Thymus (tissue), 11 donors: ENCODE data around the gene NDE1. TPM values are rescaled to one million over a fixed set of nuclear protein-coding genes. Genes with fewer than 3 reads are reported as not detected.
"Not testable (repeated sequence)": the region's sequence is repeated elsewhere in the genome, so short reads cannot be mapped to it uniquely, and the experiment has no call there.

Experiments used
- DNase-seq, 9 donors: peaks; one replicate each; pipeline ENCODE4 v3.0.0-alpha.2; 2013; ENCODE audit warnings: low spot score in 9 of 9, low read depth in 6 of 9, missing footprints in 1 of 9
- H3K27ac ChIP-seq, 2 donors: one replicate each; pipeline ENCODE4 v1.5.1; 2013; ENCODE audit warnings: control low read depth in 1 of 2, low read depth in 1 of 2, low read length in 1 of 2, mild to moderate bottlenecking in 1 of 2, moderate library complexity in 1 of 2
- H3K27me3 ChIP-seq, 2 donors: one replicate each; pipeline ENCODE4 v1.5.1; 2013; ENCODE audit warnings: low read length in 1 of 2; ENCODE audit not compliant: control insufficient read depth in 2 of 2, insufficient read depth in 1 of 2
- H3K36me3 ChIP-seq, 2 donors: one replicate each; pipeline ENCODE4 v1.5.1; 2013; ENCODE audit warnings: low read length in 1 of 2, mild to moderate bottlenecking in 1 of 2, moderate library complexity in 1 of 2; ENCODE audit not compliant: control insufficient read depth in 2 of 2, insufficient read depth in 2 of 2
- H3K4me1 ChIP-seq, 2 donors: one replicate each; pipeline ENCODE4 v1.5.1; 2013; ENCODE audit warnings: low read length in 2 of 2; ENCODE audit not compliant: control insufficient read depth in 2 of 2, insufficient read depth in 2 of 2
- H3K4me3 ChIP-seq, 2 donors: one replicate each; pipeline ENCODE4 v1.5.1; 2013; ENCODE audit warnings: low read length in 2 of 2, control low read depth in 1 of 2, mild to moderate bottlenecking in 1 of 2
- H3K9me3 ChIP-seq, 2 donors: one replicate each; pipeline ENCODE4 v1.5.1; 2013; ENCODE audit warnings: low read length in 1 of 2, mild to moderate bottlenecking in 1 of 2; ENCODE audit not compliant: control insufficient read depth in 2 of 2, insufficient read depth in 1 of 2
- WGBS: extraction: QIAGEN DNeasy Blood & Tissue Kit; methylation state at CpG from one replicate; pipeline ENCODE4 v1.1.7; 2013; 5-methylcytosine and 5-hydroxymethylcytosine counted together
- polyA plus RNA-seq: library from polyadenylated mRNA; stranded (reverse); fragments of 200-250 nt; gene quantifications from one replicate; pipeline ENCODE4 v1.2.3, GENCODE V29; 2013
- total RNA-seq: library from RNA; stranded (reverse); fragments of 120-200 nt; gene quantifications from one replicate; pipeline ENCODE4 v1.2.4, GENCODE V29; 2013
- donor health status: healthy.

The NDE1 gene
- total and polyA plus RNA-seq, 2 donors: 25.1 to 33.3 TPM

DNA sequence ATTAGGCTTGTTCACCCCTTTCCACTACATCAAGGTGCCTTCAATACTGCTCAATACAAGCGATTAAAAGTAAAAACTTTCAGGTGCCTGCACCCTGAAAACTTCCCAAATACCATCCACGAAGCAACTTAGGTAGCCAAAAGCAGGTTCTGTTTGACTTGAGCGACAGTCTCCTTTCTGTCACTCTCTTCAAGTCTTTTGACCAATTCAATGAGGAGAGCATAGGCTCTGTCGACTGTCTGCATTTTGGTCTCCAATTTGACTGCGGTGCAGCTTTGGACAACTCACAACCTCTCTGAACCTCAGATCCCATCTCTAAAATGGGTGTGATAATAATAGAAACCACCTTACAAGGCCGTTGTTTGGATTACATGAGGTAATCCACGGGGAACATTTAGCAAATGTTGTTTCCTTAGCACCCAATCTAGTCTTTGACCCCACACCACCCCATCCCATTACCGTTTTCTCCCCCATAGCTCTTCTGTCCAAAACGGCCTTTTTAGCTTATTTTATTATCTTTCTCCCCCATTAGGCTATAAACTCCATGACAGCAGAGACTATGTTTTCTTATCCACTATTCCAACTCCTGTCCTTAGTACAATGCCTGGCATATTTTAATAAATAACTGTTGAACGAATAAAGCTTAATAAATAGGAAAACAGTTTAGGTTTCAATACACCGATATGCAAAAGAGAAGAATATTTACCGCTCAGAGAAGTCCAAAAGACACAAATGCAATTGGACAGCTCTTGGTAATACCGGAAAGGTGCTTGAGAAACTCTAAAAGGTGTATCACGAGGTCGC, 8.1 kb upstream of the NDE1 start:
- H3K36me3 ChIP-seq: peaks cover 13 to 17% of the 10 kb centered on the region in 2 donors
- peak overlapping the region; percentile 85 to 93 for H3K4me3 ChIP-seq
- no peaks in the 10 kb centered on the region for H3K27me3 ChIP-seq
- H3K4me1 ChIP-seq: peaks cover 9 to 11% of the 10 kb centered on the region in 2 donors
- H3K27ac ChIP-seq: peak overlapping the region; percentile 89 to 90
- DNase-seq: no peak
- WGBS: 25% methylated on average over 15 of the region's 15 CpGs
- H3K9me3 ChIP-seq: no peaks in the 10 kb centered on the region

DNA sequence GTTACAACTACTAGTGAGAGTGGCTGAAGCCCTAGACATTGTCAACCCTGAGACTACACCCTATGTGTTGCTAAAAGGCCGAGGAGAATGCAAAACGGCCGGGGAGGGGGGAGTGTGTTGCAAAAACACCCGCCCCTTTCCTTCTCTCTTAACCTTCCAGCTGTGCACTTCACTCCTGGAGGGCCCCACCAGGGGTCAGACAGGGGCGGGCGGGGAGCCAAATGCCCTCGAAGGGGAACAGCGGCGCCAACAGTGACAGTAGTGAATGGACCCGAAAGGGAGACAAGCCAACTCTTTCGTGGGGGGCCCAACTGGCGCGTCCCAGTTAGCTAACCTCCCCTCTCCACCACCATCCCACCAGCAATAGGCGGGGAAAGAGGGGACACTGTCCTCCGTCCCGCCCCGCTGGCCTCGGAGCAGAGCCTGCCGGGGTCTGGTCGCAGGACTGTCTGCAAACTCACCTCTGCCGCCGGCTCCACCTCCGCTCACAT, 7.4 kb upstream of the NDE1 start:
- Histone ChIP-seq H3K4me3 (peak overlapping the region; percentile 85 to 93), H3K27me3 (no peaks in the 10 kb centered on the region), H3K27ac (peak overlapping the region; percentile 89 to 90), H3K36me3 (peaks cover 7 to 11% of the 10 kb centered on the region in 2 donors), H3K9me3 (no peaks in the 10 kb centered on the region), H3K4me1 (peaks cover 9 to 11% of the 10 kb centered on the region in 2 donors)
- peak in 6 of 9 donors; percentile 47 to 77 (median 50) for DNase-seq
- WGBS: under 1% methylated on average over 23 of the region's 23 CpGs

GRCh38 chr16:15643048-15643945, 6.7 kb upstream of the NDE1 start, which contains the start of gene MARF1:
Gene MARF1, minus strand, starts transcription at chr16:15643154. Its CDS starts 3,921 bp downstream, at chr16:15639233.
- under 1% methylated on average over 58 of the region's 58 CpGs for WGBS
- H3K4me3 ChIP-seq: peak within 1 kb of the TSS; percentile 85 to 93

GRCh38 chr16:15643946-15644250, 6.1 kb upstream of the NDE1 start:
- Histone ChIP-seq H3K4me3 (peak overlapping the region; percentile 85 to 93), H3K4me1 (peaks cover 9 to 11% of the 10 kb centered on the region in 2 donors), H3K27me3 (no peaks in the 10 kb centered on the region), H3K27ac (peak overlapping the region; percentile 98 to 99), H3K36me3 (peaks cover 2% of the 10 kb centered on the region in 2 donors), H3K9me3 (no peaks in the 10 kb centered on the region)
- DNase-seq: no peak
- 20% methylated on average over 4 of the region's 4 CpGs for WGBS

More at GRCh38 chr16:15643048-15643945, 6.7 kb upstream of the NDE1 start, which contains the start of gene MARF1:
- H3K27me3 ChIP-seq: no peaks in the 10 kb centered on the region
- no peaks in the 10 kb centered on the region for H3K9me3 ChIP-seq
- peaks cover 9 to 11% of the 10 kb centered on the region in 2 donors for H3K4me1 ChIP-seq
- peak; percentile 73 to 98 (median 95) for DNase-seq
- H3K36me3 ChIP-seq: peaks cover 4% of the 10 kb centered on the region in 2 donors
- peak within 1 kb of the TSS; percentile 98 to 99 for H3K27ac ChIP-seq

DNA sequence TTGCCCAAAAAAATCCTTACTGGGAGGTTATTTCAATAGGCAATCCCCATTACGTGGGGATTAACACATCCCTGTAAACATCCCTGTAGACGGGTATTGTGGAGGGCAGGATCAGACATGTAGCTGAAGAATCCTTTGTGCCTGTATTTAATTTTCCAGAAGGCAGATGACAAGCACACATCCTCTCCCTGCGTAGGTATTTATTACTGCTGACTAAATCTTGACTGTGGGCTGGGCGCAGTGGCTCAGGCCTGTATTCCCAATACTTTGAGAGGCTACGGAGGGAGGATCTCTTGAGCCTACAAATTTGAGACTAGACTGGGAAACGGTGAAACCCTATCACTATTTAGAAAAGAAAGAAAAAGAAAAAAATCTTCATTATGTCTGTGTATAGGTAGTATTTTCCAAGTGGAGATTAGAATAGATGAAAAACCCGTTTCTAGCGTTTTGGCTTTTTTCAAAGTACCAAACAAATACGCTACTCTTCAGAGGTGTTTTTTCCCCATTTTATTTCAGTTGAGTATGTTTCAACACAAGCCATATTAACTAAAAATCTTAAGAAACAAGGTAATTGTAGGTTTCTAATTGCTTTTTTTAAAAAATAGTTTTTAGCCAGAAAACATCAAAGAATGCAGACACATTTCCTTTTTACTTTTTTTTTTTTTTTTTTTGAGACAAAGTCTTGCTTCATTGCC, 5.6 kb upstream of the NDE1 start:
- WGBS: 89% methylated on average over 9 of the region's 9 CpGs
- Histone ChIP-seq H3K36me3 (no peaks in the 10 kb centered on the region), H3K9me3 (no peaks in the 10 kb centered on the region), H3K4me3 (peak overlapping the region in 1 of 2 donors; percentile 93), H3K27ac (peak overlapping the region; percentile 44 to 99), H3K27me3 (no peaks in the 10 kb centered on the region), H3K4me1 (peaks cover 9 to 12% of the 10 kb centered on the region in 2 donors)
- DNase-seq: peak in 1 of 9 donors; percentile 19

- peaks cover 9 to 15% of the 10 kb centered on the region in 2 donors for H3K4me1 ChIP-seq
- peak overlapping the region; percentile 44 to 99 for H3K27ac ChIP-seq
- H3K36me3 ChIP-seq, H3K9me3 ChIP-seq, H3K27me3 ChIP-seq, H3K4me3 ChIP-seq: not testable (repeated sequence)
- peak in 1 of 9 donors; percentile 19 for DNase-seq
- 91% methylated on average over 10 of the region's 10 CpGs for WGBS
These were observed 5.0 kb upstream of the NDE1 start for GRCh38 chr16:15644962-15645465.

GRCh38 chr16:15646557-15647293, 3.3 kb upstream of the NDE1 start:
- not testable (repeated sequence) for H3K4me3 ChIP-seq, H3K9me3 ChIP-seq, DNase-seq, H3K36me3 ChIP-seq, H3K27me3 ChIP-seq
- 95% methylated on average over 13 of the region's 13 CpGs for WGBS
- Histone ChIP-seq H3K27ac (peak overlapping the region in 1 of 2 donors; percentile 26), H3K4me1 (peaks cover 7 to 16% of the 10 kb centered on the region in 2 donors)
